Stimulated activated CD8-positive, alpha-beta memory T cell treated with anti-CD3 and anti-CD28 coated beads, Interleukin-15, amount 100 ng/mL, for 4 hours (primary cell): Measurements from ENCODE around the gene SNED1.
"Not testable (repeated sequence)": the region's sequence is repeated elsewhere in the genome, so short reads cannot be mapped to it uniquely, and the experiment has no call there.

Experiments used
- DNase-seq, 2 donors: peaks; one replicate each; pipeline ENCODE4 v3.0.0-alpha.2; 2020; ENCODE audit warnings: low read depth in 2 of 2

The SNED1 gene

DNA sequence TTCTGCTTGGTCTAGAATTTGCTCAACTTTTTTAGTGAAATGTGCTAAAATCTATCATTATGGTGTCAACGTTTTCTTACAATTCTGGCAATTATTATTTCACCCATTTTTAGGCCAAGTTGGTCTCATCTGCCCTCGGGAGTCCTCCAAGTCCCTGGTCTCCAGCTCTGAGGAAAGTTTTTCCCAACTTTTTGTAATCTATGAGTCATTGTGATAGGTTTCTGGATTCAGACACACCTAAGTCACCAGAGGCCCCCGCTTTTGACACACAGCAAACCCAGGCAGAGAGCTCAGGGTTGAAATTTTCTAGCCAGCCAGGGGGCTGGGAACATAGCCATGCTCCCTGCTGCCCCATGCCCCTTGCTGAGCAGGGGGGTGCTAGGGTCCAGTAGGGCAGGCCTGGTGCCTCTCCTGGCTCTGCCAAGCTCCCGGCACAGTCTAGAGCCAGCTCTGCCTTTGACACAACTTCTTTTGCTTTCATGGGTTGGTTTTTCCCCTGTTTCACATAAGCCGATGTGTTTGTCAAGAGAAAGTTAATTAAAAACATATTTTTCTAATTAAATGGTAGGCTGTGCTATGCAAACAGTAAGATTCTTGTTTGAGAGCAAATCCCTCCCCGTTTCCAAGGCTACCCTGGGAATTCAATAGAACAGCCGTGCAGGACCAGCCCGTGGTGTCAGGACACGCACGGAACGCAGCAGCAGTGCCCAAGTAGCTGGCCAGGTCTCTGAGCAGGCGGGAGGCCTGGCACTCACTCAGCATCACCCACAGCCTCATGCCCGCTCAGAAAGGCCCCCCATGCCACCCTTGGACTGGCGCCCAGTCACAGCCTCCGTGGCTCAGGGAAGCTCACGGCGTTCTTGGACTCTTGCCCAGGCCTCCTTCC, 25.5 kb upstream of the SNED1 start:
- DNase-seq, result no peak

DNA sequence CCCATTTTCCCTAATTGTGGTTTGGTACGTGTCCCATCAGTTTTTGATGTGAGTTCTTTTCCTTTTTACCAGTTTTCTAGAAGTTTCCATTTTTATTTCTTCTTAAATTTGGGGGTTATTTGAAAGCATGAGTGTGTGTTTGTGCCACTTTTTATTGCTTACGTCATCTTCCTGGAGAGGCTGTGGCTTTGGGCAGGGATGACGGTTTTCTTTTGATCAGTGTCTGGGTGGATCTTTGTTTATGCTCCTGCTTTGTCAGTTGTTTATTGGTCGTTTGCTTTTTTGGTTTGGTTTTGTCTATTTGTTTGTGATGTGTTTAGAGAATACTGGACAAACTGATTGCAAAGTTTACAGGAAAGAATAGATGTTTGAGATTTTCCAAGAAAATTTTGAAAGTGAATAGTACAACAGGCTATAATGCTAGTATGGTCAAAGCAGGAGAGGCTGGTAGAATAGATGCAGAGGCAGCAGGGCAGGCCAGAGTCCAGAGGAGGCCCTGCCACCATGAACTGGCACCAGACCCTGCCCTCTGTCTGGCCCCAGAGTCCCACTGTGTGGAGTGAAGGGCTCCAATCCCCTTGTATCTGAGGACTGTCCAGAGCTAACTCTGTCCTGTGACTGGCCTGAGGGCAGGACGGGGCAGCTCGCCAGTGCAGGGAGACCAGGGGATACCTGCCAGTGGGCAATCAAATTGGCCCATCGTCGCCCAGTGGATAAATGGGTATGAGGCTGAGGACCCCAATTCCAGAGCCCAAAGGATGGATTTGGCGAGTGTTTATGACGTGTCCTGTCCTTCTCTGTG, 23.4 kb upstream of the SNED1 start:
- DNase-seq, result no peak

DNA sequence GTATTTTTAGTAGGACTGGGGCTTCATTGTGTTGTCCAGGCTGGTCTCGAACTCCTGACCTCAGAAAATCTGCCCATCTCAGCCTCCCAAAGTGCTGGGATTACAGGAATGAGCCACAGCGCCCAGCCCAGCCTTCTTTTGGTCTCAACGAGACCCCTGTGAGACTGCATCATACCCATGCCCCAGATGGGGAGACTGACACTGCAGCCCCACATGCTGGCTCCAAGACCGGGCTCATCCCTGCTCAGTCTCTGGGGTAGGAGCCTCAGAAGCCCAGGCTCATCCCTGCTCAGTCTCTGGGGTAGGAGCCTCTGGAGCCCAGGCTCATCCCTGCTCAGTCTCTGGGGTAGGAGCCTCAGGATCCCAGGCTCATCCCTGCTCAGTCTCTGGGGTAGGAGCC, 22.5 kb upstream of the SNED1 start:
- not testable (repeated sequence) for DNase-seq

DNA sequence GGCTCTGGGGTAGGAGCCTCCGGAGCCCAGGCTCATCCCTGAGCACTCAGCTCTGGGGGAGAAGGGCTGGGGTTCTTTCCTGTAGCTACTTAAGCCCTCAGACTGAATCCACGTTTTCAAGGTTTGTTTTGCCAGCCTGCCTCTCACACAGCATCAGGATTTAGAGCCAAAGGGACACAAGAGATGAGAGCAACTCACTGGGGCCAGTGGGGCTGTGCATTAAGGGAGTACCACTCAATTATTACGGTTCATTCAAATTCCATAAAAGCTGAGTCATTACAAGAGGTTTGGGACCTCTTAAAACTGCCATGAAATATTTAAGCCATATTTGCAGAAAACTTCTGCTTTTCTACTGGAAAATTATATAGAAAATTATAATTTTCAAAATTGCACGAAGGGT, 17.1 kb upstream of the SNED1 start:
- no peak for DNase-seq

DNA sequence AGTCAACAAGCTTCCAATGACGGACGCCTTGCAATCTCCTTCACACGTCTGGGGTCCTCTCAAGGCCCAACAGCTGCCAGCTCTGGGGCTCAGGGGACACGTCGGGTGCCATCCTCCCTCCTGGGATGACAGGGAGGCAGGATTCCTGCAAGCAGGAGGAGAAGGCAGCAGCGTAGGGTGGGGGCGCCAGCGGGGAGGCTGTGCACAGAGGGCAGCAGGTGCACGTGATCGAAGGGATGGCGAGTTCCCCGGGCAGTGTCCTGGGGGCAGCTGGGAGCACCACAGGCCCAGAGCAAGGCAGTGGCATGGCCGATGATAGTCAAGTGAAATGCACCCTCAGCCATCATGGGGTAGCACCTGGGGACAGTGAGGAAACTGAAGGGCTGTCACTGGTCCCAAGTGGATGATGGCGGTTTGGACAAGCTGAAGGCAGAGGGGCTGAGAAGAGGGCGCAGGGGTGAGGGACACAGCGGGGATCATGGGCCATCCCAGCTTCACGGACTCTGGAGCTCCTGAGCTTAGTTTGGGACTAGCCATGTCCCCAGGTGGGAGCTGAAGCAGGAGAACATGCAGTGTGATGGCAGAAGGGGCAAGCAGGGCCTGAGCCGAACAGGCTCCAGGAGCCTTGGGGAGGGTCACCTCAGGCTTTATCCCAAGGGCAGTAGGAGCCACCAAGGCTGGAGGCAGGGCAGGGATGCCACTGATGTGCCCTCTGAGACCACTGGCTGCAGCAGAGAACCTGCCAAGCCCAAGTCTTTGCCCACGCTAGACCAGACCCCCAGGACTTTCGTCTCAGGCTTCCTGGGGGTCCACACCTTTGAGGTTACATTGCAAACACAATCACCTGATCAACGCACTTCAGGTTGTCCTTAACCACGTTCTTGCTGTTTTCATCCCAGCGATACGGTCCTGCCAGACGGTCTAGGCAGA, 16.3 kb upstream of the SNED1 start:
- DNase-seq, result no peak

DNA sequence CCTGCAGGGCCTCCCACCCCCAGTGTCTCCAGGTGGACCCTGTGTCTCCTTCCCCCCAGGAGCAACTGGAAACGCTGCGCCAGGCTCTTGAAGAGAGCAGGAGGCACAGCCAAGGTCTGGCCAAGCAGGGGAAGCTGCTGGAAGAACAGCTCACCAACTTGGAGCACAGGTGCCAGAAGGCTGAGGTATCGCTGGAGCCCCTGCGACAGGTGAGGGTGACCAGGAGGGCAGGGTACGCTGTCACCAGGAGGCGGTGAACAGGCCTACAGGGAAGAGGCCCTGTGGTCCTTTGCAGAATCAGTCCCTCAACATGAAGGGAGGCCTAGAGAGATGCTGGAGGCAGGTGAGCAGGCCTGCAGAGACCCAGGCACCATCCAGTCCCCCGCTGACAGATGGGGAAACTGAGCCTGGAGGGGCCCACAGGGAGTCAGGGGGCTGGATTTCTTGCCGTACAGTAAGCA, 15.6 kb upstream of the SNED1 start:
- DNase-seq, result no peak

DNA sequence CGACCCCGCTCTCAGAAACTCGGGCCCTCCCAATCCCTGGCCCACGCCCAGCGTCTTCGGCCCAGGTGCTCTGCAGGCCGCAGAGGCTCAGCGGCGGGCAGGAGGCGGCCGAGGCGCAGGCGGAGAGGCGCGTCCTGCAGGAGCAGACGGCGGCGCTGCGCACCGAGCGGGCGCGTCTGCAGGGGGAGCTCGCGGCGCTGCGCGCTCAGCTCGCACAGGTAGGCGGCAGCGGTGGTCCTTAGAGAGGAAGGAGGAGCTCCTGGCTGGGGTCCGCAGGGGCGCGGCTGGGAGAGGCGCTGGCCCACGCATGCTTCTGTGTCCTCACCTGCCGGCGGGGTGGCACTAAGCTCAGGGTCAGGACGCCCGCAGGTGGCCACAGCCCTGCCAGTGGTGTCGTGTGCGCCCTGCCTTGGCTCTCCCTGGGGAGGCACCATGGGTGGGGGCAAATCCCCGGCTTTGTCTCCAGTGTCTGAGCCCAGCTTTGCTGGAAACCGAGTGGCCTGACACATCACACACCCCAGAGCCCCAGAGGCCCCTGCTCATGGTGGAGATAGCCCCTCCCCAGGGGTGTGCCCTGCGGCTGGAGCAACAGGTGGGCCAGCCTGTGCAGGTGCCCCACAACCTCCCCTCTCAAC, 14.9 kb upstream of the SNED1 start:
- DNase-seq, result no peak

DNA sequence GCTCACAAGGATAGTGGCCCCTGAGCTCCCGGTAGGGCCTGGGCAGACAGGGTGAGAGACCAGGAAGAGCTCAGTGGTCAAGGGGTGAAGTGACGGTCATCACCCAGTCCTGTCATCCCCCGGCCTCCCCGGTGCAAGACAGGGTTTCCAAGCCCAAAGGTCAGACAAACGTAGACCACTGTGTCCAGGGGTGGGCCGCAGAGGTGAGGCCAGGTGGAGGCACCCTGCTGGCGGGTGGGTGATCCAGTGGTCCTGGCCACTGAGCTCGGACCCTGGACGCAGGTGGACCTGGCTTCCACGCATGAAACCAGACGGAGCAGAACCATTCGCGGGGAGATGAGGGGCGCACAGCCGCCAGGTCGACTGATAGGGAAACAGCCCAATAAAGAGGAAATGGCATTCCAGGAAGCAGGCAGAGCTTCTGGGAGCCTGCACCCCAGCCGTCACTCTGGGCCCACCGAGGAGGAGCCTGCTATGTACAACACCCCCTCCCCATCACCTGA, 14.4 kb upstream of the SNED1 start:
- DNase-seq, result no peak

DNA sequence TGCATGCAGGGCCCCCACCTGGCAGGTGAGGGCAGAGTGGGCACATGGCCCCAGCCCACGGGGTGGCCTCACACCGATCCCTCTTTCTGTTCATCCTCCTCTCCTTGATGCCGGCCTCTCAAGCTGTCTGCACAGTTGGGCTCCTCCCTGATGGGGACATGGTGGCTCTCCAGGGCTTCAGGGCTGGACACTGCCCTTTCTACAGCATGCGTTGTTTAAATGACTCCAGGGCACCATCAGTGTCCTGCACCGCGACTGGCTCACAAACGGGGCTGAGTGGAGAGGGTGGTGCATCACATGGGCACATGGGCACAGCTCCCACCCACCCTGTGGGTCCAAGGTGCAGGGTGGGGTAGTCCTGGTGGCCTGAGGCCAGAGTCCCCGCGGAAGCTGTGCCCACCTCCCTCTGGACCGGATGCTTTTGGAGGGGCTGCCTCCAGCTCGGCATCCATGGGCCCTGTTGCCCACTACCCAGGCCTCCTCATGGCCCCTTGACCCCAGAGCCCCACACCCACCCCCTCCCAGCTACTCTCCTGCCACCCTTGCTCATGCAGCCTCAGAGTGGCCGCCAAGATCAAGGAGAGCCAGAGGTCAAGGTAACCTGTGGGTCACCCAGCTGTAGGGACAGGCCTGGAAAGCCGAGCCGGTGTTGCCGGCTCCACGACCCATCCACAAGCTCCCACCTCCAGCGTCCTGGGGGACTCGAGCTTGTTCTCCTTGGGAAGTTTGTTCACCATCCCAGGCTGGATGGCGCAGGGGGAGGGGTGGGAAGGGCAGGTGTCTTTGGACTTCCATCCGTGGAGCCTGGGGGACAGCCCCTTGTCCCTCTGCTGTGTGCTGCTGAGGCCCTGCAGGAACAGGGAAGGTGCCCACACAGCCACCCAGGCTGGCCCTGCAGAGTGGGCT, 12.3 kb upstream of the SNED1 start:
- no peak for DNase-seq

DNA sequence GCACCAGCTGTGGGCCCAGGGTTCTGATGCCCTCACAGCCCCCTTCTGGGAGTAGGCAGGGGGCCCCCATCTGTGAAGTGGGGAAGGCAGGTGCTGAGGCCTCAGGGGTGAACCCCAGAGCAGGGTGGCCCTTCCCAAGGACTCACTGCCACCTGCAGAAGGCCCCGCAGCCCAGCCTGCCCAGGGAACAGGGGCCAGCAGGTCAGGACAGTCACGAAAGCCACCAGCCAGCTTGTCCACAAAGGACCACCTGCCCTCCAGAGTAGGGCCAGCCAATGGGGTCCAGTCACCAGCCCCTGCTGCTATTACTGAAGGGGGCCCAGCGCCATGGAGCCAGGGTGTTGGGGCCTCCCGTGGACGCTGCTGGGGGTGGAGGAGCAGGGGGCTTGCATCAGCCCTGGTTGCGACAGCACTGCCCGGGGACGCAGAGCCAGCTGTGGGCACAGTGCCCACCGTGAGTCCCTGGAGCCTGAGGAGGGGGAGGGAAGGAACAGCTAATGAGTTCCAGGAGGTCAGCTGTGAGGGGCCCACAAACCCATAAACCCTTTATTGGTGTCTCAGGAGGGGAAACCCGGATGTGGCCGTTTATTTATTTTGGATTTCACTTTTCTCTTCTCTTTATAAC, 11.5 kb upstream of the SNED1 start:
- DNase-seq, result no peak

DNA sequence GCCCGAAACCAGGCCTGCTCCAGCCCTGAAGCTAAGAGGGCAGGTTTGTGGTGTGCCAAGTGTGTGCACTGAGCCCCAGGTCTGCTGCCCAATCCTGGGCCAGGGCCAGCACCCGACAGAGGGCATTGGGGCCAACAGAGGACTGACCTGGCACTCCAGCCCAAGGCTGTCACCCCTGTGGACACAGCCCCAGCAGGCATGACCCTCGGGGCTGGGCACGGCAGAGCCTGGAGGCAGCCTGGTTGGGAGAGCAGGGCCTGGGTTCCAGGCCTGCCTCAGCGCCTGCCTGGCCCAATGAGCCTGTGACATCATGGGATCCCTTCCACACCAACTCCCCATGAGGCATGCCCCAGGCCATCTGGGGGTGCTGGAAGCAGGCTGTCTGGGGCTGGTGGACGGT, 10.8 kb upstream of the SNED1 start:
- no peak for DNase-seq

DNA sequence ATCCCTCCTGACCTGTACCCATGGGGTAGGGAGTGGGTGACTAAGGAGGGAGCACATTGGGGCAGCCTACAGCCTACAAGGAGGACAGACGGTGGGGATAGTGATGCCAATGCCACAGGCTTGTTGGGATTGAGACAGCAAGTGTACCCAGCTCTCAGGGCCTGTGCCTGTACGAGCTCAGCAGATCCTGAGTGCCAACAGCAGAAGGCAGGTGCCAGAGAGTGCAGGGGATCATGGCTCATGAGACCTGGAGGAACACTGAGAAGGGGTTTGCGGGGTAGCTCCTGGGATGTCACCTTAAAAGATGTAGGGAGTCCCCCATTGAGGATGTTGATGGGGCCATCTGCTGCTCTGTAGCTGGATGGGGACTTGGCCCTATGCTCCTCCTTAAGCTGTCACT, 10.3 kb upstream of the SNED1 start:
- no peak for DNase-seq

DNA sequence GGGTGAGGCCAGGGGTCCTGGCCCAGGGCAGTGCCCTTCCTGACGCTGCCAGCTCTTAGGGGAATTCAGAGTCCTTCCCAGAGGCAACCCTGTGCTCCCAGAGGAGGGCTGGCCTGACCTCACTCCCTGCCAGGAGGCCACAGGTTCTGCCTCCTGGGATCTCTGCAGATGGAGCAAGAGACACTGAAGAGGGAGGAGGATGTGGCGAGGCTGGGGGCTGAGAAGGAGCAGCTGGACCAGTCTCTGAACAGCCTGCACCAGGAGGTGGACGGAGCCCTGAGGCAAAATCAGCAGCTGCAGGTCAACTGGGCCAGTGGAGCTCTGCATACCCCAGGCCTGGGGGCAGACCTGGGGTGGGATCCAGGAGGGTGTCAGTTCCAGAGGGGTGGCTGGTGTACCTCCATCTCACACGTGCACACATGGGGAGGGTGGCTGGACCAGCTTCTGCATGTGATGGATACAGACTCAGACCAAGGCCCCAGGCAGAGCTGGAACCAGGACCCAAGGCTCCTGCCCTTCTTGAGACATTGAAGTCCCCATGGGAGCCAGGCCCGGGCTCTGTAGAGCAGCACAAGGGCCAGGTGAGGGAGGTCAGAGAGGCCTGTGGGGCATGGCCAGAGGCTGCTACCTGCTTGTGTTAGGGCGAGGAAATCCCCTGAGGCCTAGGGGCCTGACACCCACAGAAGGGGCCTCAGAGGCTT, 9.7 kb upstream of the SNED1 start:
- DNase-seq, result no peak

DNA sequence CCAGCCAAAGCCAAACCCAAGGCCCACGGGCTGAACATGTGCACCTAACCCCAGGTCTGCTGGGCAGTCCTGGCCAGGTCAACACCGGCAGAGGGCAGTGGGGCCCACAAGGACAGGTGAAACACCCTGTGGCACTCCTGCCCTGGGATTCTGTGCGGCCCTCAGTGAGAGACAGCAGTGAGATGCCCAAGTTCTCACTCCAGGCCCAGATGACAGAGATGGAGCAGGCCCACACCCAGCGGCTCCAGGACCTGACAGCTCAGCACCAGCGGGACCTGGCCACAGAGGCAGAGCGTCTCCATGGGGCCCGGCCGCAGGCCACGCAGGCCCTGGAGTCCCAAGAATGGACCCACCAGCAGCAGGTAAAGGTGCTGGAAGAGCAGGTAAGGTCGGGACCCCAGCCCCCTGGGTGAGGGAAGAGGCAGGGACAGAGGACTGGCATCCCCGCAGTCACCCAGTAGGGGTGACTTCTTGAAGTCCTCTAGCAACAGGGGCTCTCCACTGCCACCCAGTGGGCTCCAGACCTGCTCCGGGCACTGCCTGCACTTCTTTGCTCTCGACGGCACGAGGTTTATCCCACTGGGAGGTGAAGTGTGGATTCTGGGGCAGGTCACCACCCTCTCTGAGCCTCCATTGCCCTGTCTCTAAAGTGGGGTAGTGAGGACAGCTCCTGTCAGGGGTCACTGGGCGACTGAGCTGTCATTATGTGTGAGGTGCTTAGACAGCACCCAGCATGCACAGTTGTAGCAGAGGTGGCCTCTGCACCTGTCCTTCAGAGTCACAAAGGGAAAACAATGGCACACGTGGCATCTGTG, 8.8 kb upstream of the SNED1 start:
- no peak for DNase-seq

DNA sequence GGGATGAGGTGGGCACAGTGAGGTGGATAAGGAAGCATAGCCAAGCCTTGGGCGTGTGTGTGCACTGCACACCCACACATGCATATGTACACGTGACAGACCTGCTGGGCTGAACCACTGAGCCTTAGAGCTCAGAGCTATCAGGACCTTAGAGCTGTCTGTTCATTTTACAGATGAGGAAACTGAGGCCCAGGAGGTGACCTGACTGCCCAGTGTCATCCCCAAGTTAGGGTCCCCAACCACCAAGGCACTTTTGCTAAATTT, 8.2 kb upstream of the SNED1 start:
- no peak for DNase-seq

DNA sequence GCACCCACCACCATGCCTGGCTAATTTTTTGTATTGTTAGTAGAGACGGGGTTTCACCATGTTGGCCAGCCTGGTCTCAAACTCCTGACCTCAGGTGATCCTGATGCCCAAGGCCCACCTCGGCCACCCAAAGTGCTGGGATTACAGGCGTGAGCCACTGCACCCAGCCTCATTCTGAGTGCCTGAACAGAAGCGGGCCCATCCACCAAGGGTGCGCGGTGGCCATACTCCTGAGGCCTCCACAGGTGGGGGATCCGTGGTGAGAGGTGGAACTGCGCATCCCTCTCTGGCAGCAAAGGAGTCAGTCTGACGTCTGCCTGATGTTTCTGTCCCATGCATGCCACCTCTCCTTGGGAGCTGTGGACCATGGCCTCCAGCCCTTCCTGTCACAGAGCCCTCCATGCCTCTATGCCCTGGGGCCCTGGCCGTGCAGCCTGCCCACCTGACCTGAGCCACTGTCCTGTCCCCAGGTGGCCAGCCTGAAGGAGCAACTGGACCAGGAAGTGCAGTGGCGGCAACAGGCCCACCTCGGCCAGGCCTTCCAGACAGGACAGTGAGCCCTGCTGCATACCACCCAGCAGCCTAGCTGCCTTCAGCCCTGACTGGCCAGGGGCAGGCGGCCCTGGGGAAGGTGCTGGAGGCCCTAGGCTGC, 7.6 kb upstream of the SNED1 start:
- DNase-seq, result no peak

DNA sequence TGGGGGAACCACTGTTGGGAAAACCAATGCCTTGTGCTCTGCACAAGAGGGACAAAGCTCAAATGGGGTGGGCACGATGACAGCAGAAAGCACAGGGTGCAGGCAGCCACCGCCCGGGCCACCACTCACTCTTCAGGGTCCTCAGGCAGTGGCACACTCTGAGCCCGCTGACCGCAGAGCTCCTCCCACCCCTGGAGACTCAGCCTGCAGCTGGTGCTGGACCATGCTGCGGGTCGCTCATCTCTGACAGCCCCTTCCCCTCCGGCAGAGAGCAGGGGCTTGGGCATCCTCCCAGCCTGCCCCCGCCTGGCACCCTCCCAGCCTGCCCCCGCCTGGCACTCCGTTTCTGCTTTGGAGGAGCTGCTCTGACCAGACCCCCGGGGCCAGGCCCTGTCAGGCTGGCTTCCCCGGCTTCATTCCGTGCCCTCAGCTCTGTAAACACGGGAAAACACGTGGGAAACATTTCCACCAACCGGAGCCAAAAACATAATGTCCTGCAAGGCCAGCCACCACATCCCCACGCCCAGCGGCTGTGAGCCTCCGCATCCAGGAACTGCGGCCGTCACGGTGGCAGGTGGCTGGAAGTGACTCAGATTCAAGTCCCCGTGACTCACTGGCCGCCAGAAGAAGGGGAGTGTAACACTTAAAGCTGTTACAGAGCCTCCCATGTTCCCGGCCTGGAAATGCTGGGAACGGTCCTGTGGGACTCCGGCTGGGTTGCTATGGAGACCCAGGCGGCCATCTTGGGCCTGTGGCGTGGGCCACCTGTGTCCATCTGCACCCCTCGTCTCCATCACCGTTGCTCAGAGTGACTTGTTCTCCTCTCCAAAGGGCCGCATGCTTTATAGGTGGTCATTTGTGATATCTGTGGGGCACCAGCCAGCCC, 6.8 kb upstream of the SNED1 start:
- DNase-seq, result no peak
